Measurements from ENCODE around the gene FBLL1.
"Not testable (repeated sequence)": the region's sequence is repeated elsewhere in the genome, so short reads cannot be mapped to it uniquely, and the experiment has no call there.

FBLL1 gene

DNA sequence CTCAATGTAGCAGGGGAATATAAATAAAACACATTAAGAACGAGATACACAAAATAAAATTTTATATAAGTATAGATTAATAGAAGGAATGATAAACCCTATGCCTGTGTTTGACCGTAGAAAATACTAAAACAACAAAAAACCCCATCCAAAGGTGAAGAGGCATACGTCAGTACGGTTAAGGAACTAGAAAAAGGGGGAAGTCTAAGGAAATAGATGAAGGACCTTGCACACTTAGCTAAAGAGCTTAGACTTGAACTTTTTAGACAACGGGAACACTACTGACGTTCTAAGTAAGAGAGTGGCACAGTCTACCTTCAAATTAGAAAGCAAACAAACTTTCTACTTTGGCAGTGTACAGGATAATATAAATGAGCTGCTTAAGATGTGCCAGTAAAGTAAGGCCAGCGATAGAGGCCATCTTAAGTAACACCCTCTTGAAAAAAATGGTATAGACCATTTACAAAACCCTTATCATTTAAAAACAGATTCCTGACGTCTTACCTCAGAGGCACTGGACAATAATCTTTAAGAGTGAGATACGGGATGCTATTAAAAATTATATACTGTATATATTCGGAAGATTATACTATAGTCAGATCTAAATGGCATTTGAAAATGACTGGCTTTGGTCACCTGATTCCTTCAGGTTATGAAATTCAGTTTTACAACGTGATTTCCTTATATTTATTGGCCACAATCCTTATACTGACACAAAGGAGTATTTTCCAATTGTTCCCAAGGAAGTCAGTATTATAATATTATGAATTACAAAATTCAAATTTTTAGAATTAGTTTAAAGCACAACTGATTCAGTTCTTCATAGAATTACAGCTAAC lies 41.6 kb downstream of the FBLL1 start:
- Mint-ChIP-seq H3K27me3 (no peaks in the 10 kb centered on the region), H3K9me3 (no peaks in the 10 kb centered on the region), H3K4me1 (ENCODE audit: low read depth) (peaks cover 21% of the 10 kb centered on the region), H3K36me3 (ENCODE audit: low read depth) (peaks cover 56% of the 10 kb centered on the region), H3K4me3 (no peak overlapping the region), H3K27ac (no peak overlapping the region)
- intact Hi-C loops (cut with micrococcal nuclease), result no loop called here

DNA sequence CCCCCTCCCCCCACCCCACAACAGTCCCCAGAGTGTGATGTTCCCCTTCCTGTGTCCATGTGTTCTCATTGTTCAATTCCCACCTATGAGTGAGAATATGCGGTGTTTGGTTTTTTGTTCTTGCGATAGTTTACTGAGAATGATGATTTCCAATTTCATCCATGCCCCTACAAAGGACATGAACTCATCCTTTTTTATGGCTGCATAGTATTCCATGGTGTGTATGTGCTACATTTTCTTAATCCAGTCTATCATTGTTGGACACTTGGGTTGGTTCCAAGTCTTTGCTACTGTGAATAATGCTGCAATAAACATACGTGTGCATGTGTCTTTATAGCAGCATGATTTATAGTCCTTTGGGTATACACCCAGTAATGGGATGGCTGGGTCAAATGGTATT lies 44.6 kb downstream of the FBLL1 start:
- H3K27ac Mint-ChIP-seq; H3K4me3 Mint-ChIP-seq; H3K27me3 Mint-ChIP-seq; intact Hi-C loops (cut with micrococcal nuclease); H3K9me3 Mint-ChIP-seq: not testable (repeated sequence)
- H3K4me1 Mint-ChIP-seq (ENCODE audit: low read depth), result peaks cover 43% of the 10 kb centered on the region
- peaks cover 32% of the 10 kb centered on the region for H3K36me3 Mint-ChIP-seq (ENCODE audit: low read depth)

DNA sequence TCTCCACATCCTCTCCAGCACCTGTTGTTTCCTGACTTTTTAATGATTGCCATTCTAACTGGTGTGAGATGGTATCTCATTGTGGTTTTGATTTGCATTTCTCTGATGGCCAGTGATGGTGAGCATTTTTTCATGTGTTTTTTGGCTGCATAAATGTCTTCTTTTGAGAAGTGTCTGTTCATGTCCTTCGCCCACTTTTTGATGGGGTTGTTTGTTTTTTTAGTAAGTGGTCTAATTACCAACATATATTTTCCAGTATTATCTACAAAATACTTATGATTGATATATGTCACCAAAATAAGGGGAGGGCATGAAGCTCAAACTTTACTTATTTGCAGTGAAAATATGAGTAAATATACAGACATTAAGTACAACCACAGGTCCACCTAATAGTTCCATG lies 45.1 kb downstream of the FBLL1 start:
- Mint-ChIP-seq H3K4me1 (ENCODE audit: low read depth) (peaks cover 43% of the 10 kb centered on the region), H3K36me3 (ENCODE audit: low read depth) (peaks cover 35% of the 10 kb centered on the region)
- H3K4me3 Mint-ChIP-seq; intact Hi-C loops (cut with micrococcal nuclease); H3K27me3 Mint-ChIP-seq; H3K27ac Mint-ChIP-seq; H3K9me3 Mint-ChIP-seq: not testable (repeated sequence)

DNA sequence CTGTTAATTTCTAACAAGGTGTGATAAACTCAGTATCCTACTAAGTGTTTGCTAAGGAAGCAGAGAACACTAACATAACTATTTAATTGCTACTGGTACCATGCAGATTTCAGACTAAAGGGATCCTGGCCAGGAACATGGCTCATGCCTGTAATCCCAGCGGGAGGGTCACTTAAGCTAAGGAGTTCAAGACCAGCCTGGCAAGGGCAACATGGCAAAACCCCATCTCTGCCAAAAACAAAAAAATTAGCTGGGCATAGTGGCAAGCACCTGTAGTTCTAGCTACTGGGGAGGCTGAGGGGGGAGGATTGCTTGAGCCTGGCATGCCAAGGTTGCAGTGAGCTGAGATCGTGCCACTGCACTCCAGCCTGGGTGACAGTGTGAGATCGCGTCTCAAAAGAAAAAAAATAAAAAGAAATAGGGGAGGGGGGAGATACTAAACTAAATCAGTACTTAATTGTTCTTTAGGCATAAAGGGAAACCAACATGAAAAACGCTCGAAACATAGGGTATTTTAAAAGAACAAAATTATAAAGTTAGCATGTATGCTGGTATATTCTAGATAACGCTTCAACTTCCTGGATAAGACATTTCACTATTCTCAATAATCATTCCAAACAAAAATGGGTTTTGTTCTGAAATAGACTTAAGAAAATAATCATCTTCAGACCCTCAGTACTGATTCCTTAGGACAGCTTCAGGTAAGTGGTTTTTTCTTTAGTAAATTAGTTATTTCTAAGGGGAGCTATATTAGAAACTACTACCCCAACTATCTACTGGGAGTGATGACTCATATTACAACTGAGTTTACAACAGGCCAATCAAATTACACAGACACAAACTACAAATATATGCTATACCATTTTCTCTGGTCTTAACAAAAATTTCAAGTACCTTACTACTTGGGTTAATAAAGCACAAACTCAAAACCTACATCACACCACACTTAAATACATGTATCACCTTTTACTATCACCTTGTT lies 46.6 kb downstream of the FBLL1 start:
- peaks cover 32% of the 10 kb centered on the region for H3K36me3 Mint-ChIP-seq (ENCODE audit: low read depth)
- no peaks in the 10 kb centered on the region for H3K9me3 Mint-ChIP-seq
- H3K4me1 Mint-ChIP-seq (ENCODE audit: low read depth), result peaks cover 50% of the 10 kb centered on the region
- H3K4me3 Mint-ChIP-seq, result peak overlapping the region; percentile 39
- intact Hi-C loops (cut with micrococcal nuclease), result no loop called here
- H3K27ac Mint-ChIP-seq, result peak overlapping the region; percentile 16
- H3K27me3 Mint-ChIP-seq, result no peaks in the 10 kb centered on the region

DNA sequence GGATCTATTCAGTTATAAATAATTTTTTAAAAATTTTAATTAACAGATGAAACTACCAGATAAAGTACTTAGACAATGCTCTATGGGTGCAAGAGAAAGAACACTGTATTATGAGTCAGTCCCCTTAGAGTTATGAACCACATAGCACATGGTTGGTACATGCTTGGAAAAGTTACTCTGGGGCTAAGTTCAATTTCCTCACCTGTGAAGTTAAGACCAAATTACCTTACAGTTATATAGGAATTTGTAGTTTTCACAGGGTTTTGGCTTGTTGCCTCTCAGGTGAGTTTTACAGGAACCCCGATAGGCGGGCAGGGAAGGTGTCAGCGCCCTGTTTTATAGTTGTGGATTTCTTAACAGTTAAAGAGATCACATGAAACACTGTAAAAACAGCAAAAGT lies 48.9 kb downstream of the FBLL1 start:
- intact Hi-C loops (cut with micrococcal nuclease), result no loop called here
- Mint-ChIP-seq H3K4me3 (peak overlapping the region; percentile 82), H3K4me1 (ENCODE audit: low read depth) (peaks cover 40% of the 10 kb centered on the region), H3K9me3 (no peaks in the 10 kb centered on the region), H3K27me3 (no peaks in the 10 kb centered on the region), H3K27ac (peak overlapping the region; percentile 99), H3K36me3 (ENCODE audit: low read depth) (peaks cover 21% of the 10 kb centered on the region)

DNA sequence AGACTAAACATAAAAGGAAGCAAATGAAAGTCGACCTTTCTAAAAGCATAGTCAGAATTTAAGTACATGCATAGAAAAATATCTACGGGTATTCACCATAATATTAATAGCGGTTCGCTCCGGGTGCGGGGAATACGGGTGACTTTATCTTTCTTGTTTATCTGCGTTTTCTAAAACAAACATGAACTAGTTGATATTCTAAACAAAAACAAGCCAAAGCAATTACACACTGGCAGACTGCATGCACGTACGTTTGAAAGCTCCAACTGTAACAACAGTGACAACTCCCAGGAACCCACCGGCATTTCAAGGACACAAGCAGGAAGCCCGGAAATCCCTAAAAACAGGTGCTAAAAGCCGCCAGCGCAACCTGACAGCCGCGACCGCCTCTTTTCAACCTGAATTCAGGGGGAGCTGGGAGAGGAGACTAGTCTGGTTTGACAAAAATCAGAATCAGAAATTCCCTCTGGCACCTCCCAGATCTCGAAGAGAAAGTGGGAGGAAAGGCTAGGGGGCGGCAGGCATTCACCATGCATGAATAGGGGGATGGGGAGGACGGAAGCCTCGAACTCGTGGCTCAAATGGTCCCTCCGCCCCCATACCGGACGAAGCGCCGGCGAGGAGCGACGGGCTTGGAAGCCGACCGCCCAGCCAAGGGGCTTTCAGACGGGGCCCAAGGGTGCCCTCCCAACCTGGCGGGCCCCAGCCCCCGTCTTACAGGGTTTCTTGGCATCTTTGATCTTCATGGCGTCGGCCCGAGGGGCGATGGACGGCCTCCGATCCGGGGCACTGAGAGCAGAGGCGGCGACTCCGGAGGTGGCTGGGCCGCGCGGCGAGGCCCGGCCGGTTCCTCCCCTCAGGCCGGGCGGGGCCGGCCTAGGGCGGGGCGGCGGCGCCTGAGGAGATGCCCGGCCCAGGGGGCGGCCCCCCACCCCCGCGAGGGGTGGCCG lies 49.7 kb downstream of the FBLL1 start, which contains the start of gene PANK3:
Gene PANK3 (minus strand): TSS at position 831 of the 950 bp plus-strand sequence. CDS start 85 bp downstream, at position 746.
- Mint-ChIP-seq H3K36me3 (ENCODE audit: low read depth) (peaks cover 20% of the 10 kb centered on the region), H3K27me3 (no peaks in the 10 kb centered on the region), H3K9me3 (no peaks in the 10 kb centered on the region), H3K4me3 (peak within 1 kb of the TSS; percentile 86), H3K27ac (peak within 1 kb of the TSS; percentile 99), H3K4me1 (ENCODE audit: low read depth) (peaks cover 47% of the 10 kb centered on the region)
- intact Hi-C loops (cut with micrococcal nuclease), result loop anchor here (1.0 kb wide), 1 partner anchor 93 kb away; the partner anchor contains the start of gene RARS1

DNA sequence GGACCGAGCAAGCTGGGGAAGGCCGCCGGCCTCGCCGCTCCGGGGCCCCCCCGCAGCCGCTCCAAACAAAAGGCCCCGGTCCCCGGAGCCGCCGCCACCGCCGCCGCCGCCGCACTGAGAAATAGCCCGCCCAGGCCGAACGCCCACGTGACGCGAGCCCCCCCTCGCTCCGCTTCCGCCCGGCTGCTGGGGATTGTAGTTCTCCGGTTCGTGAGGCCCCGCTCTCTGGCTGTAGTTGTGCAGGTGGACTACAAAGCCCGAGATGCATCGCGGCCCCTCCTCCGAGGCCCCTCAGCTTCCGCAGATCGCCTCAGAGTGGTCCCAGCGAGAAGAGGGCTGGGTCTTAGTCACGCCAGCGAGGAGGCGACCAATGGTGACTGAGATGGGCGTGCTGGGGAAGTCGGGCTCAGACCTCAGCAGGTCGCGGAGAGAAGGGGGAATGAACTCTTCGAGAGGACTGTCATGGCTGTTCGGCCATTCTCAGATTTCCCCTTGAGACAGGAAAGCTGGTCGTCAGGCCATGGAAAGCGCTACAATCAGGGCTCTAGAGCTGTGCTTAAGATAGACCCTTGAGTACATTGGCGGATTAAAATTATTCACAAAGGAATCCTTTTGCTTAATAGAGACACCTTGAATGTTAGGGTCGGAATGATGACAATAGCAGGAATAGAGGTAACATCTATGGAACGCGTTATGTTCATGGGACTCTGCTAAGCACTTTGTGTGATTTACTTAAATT lies 50.6 kb downstream of the FBLL1 start:
- peak overlapping the region; percentile 86 for H3K4me3 Mint-ChIP-seq
- intact Hi-C loops (cut with micrococcal nuclease), result loop anchor here (1.0 kb wide), 1 partner anchor 93 kb away; the partner anchor contains the start of gene RARS1
- H3K9me3 Mint-ChIP-seq, result no peaks in the 10 kb centered on the region
- H3K4me1 Mint-ChIP-seq (ENCODE audit: low read depth), result peaks cover 52% of the 10 kb centered on the region
- H3K27me3 Mint-ChIP-seq, result no peaks in the 10 kb centered on the region
- H3K27ac Mint-ChIP-seq, result peak overlapping the region; percentile 99
- H3K36me3 Mint-ChIP-seq (ENCODE audit: low read depth), result peaks cover 20% of the 10 kb centered on the region

DNA sequence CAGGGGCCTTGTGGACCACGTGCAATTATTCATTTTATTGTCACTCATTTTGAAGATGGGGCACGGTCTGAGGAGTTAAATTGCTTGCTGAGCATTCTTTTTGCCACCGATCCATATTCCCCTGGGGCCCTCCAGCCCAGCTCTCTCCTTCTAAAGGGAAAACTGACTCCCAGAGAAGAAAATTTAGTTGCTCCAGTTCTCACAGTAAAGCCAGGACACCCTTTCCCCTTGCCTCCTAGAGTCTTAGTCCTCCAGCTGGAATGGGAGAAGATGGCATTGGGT lies 51.1 kb downstream of the FBLL1 start:
- peak overlapping the region; percentile 86 for H3K4me3 Mint-ChIP-seq
- no peaks in the 10 kb centered on the region for H3K9me3 Mint-ChIP-seq
- peaks cover 54% of the 10 kb centered on the region for H3K4me1 Mint-ChIP-seq (ENCODE audit: low read depth)
- peak overlapping the region; percentile 99 for H3K27ac Mint-ChIP-seq
- peaks cover 19% of the 10 kb centered on the region for H3K36me3 Mint-ChIP-seq (ENCODE audit: low read depth)
- peaks cover 1% of the 10 kb centered on the region for H3K27me3 Mint-ChIP-seq
- intact Hi-C loops (cut with micrococcal nuclease), result no loop called here
